ENCODE data around the gene GUCD1.
A peak's percentile ranks its signal among the peaks of the same experiment; 100 is the strongest.
"Not testable (repeated sequence)": the region's sequence is repeated elsewhere in the genome, so short reads cannot be mapped to it uniquely, and the experiment has no call there.

GUCD1 gene

GRCh38 chr22:24564376-24565058 lies 9.6 kb upstream of the GUCD1 start:
- DNase-seq (ENCODE audit: low spot score), result no peak

- DNase-seq (ENCODE audit: low spot score), result no peak
Observed at GRCh38 chr22:24563246-24563645, 8.3 kb upstream of the GUCD1 start.

- no peak for DNase-seq (ENCODE audit: low spot score)
Observed at GRCh38 chr22:24559471-24559870, 4.5 kb upstream of the GUCD1 start.

- DNase-seq (ENCODE audit: low spot score), result peak; percentile 99
Observed at GRCh38 chr22:24555165-24556039, 464 bp upstream of the GUCD1 start, which contains the start of gene SNRPD3. SNRPD3 (plus strand) TSS chr22:24555999; CDS start chr22:24557675, 1,676 bp downstream.

- DNase-seq (ENCODE audit: low spot score), result no peak
Observed at GRCh38 chr22:24553597-24554312, 1.2 kb downstream of the GUCD1 start.

- not testable (repeated sequence) for DNase-seq (ENCODE audit: low spot score)
Observed at GRCh38 chr22:24552503-24553286, 2.2 kb downstream of the GUCD1 start.

- DNase-seq (ENCODE audit: low spot score), result no peak
Observed at GRCh38 chr22:24550902-24551435, 4.0 kb downstream of the GUCD1 start.

- DNase-seq (ENCODE audit: low spot score), result no peak
Observed at GRCh38 chr22:24550028-24550901, 4.7 kb downstream of the GUCD1 start.

- DNase-seq (ENCODE audit: low spot score), result no peak
Observed at GRCh38 chr22:24548812-24549211, 6.1 kb downstream of the GUCD1 start.

- DNase-seq (ENCODE audit: low spot score), result no peak
Observed at GRCh38 chr22:24543679-24544243, 11.2 kb downstream of the GUCD1 start.

- DNase-seq (ENCODE audit: low spot score), result no peak
Observed at GRCh38 chr22:24543185-24543601, 11.7 kb downstream of the GUCD1 start.

GRCh38 chr22:24542641-24543040 lies 12.3 kb downstream of the GUCD1 start:
- DNase-seq (ENCODE audit: low spot score), result no peak

GRCh38 chr22:24541681-24542515 lies 13.0 kb downstream of the GUCD1 start:
- no peak for DNase-seq (ENCODE audit: low spot score)

GRCh38 chr22:24540470-24540869 lies 14.5 kb downstream of the GUCD1 start:
- DNase-seq (ENCODE audit: low spot score), result no peak

GRCh38 chr22:24536089-24536488 lies 18.8 kb downstream of the GUCD1 start:
- no peak for DNase-seq (ENCODE audit: low spot score)

GRCh38 chr22:24535348-24535747 lies 19.6 kb downstream of the GUCD1 start:
- no peak for DNase-seq (ENCODE audit: low spot score)

GRCh38 chr22:24532075-24532474 lies 22.9 kb downstream of the GUCD1 start:
- DNase-seq (ENCODE audit: low spot score), result no peak

GRCh38 chr22:24530968-24531367 lies 24.0 kb downstream of the GUCD1 start:
- DNase-seq (ENCODE audit: low spot score), result not testable (repeated sequence)

- DNase-seq (ENCODE audit: low spot score), result no peak
Observed at GRCh38 chr22:24529898-24530297, 25.0 kb downstream of the GUCD1 start.
